ENCODE results near the gene DLG3.
"Not testable (repeated sequence)": the region's sequence is repeated elsewhere in the genome, so short reads cannot be mapped to it uniquely, and the experiment has no call there.

DLG3 gene

DNA sequence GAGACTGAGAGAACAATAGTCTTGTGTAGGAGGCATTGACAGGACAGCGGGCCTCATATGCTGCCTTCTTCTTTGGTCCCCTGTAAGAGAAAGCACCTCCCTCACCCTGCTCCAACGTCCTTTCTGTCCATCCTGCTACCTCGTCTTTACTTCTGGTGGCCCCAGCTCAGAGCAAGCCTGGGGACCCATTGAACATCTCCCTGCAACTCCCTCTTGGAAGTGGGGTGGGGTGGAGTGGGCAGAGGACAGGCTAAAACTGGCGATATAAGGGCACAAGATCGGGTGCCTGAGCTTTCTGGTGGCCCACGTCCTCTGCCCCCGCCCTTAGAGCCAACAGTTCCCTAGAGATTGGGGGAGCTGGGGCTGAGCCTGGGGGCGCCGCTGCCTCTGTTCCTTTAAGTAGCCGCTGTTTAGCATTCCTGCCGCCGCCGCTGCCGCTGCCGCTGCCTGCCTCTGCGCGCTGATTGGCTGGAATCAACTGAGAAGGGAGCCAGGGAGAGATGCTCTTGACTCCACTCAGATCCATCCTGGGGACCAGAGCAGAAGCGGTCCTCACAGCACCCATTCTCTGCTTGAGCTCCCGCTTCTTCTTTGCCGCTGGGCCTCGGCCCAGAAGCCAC is at the start of gene DLG3:
Gene DLG3, plus strand, starts transcription at position 510 of the 620 bp plus-strand sequence. CDS start 367 bp downstream, outside the sequence.
- peak within 1 kb of the TSS; percentile 17 for H3K4me3 ChIP-seq (ENCODE audit: low read depth, low read length)

DNA sequence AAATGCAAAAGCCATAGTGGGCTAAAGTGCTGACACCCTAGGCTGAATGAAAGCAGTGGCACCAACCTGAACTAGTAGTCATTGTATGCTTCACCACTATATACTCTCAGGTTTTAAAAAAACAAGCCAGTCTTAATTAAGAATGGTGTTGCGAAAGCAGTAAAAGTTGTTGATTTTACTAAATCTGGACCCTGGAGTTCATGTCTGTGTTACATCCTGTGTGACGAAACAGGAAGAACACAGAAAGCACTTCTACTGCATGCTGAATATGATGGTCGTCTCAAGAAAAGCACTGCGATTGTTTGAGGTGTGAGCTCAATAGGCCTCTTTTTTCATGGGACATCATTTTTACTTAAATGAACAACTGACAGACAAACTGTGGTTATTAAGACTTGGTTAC is 45.7 kb upstream of the DLG3 start:
- no peak overlapping the region for H3K4me3 ChIP-seq (ENCODE audit: low read depth, low read length)

DNA sequence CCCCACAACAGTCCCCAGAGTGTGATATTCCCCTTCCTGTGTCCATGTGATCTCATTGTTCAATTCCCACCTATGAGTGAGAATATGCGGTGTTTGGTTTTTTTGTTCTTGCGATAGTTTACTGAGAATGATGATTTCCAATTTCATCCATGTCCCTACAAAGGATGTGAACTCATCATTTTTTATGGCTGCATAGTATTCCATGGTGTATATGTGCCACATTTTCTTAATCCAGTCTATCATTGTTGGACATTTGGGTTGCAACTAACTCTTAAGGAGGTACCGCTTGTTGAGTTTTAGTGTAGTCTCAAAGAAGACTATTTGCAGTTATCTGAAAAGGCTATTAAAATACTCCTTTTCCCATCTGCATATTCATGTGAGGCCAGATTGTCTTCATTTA is 44.5 kb upstream of the DLG3 start:
- H3K4me3 ChIP-seq (ENCODE audit: low read depth, low read length): not testable (repeated sequence)

- H3K4me3 ChIP-seq (ENCODE audit: low read depth, low read length): no peak overlapping the region
Observed at GRCh38 chrX:70402721-70403120, 41.9 kb upstream of the DLG3 start.

GRCh38 chrX:70405003-70405402 is 39.6 kb upstream of the DLG3 start:
- no peak overlapping the region for H3K4me3 ChIP-seq (ENCODE audit: low read depth, low read length)

GRCh38 chrX:70410921-70411320 is 33.7 kb upstream of the DLG3 start:
- no peak overlapping the region for H3K4me3 ChIP-seq (ENCODE audit: low read depth, low read length)

GRCh38 chrX:70411475-70411874 is 33.2 kb upstream of the DLG3 start:
- H3K4me3 ChIP-seq (ENCODE audit: low read depth, low read length): no peak overlapping the region

- H3K4me3 ChIP-seq (ENCODE audit: low read depth, low read length): no peak overlapping the region
Observed at GRCh38 chrX:70421618-70422017, 23.0 kb upstream of the DLG3 start.

DNA sequence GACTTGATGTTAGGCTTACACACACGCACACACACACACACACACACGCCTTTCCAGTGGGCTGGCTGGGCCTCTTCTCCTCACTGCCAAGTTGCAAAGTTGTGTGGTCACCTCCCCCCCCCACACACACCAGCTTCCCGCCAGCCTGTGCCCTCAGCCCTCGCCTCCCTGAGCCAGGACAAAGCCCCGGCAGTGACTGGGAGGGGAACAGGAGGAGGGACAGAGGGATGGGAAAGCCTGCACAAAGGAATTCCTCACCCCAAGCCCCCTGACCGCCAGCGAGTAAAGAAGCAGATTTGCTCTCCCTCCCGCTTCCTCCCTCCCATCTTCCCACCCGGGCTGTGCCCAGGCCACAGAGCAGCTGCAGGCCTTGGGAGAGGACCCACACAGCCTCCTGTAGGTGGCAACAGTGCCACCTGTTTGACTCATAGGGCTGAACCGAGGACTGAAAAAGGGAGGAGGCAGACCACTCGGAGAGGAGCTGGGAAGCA is 21.7 kb upstream of the DLG3 start, which contains the start of gene GDPD2:
Gene GDPD2, plus strand, starts transcription at position 464 of the 491 bp plus-strand sequence. CDS start 1,671 bp downstream, outside the sequence.
- H3K4me3 ChIP-seq (ENCODE audit: low read depth, low read length): peak within 1 kb of the TSS; percentile 9

DNA sequence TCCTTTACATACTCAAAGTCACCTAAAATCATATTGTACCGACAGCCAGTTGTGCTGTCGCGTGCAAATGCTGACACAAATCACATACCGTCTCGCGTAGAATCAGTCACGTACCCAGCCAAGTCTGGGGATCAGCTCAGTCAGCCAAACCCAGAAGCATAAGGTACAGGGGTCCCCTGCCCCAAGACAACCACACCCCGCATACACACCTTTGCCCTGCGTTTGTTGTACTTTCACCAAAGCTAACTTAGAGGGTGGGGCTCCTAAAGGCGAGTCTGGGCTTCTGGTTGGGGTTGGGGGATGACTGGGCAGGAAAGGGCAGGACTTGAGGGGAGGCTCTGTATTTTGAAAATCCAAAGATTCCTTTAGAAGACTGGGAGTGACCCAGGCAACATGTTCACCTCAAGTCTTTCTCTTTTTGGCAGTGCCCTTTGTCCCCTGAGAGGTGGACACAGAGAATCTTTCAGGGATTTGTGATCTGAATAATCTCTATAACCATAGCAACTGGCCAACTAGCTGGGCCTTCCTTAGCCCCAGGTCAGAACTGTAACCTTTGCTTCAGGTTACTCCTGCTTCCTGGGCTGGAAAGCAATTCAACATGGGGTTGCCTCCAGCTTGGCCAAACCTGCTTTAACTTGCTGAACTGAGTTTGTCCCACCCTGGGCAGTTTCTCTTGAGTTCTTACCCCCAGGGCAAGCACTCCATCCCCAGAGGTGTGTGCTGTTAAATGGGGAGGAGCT is 20.5 kb upstream of the DLG3 start:
- H3K4me3 ChIP-seq (ENCODE audit: low read depth, low read length): peak overlapping the region; percentile 9

DNA sequence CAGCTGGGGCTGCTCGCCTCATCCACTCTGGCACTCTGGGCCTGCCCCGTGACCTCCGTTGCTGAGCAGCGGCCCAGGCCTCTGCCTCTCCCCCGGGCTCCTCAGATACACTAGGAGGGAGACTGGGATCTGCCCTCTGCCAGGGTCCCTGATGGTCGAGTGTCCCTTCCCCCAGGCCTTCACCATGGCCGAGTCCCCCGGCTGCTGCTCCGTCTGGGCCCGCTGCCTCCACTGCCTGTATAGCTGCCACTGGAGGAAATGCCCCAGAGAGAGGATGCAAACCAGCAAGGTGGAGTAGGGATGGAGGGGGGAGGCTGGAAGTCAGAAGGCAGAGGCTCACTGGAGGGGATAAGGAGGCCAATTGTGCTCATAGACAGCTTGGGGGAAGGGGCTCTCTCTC is 19.8 kb upstream of the DLG3 start:
- no peak overlapping the region for H3K4me3 ChIP-seq (ENCODE audit: low read depth, low read length)

GRCh38 chrX:70426286-70427278 is 18.1 kb upstream of the DLG3 start:
- H3K4me3 ChIP-seq (ENCODE audit: low read depth, low read length): no peak overlapping the region

- no peak overlapping the region for H3K4me3 ChIP-seq (ENCODE audit: low read depth, low read length)
Observed at GRCh38 chrX:70427365-70427764, 17.3 kb upstream of the DLG3 start.

DNA sequence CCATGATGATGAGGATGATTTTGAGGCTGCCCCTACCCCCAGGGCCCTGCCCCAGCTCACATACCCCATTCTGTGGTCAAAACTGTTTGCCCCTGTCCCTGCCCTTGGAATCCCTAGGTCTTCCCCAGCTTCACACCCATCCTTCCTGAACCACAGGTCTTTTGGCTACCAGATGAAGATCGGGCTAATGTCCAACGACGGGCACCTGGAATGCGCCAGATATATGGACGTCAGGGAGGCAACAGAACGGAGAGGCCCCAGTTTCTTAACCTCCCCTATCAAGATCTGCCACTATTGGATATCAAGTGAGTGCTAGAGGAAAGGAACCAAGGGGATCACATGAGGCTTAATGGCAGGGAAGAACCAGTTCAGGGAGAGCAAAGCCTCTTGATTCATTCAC is 14.9 kb upstream of the DLG3 start:
- no peak overlapping the region for H3K4me3 ChIP-seq (ENCODE audit: low read depth, low read length)

DNA sequence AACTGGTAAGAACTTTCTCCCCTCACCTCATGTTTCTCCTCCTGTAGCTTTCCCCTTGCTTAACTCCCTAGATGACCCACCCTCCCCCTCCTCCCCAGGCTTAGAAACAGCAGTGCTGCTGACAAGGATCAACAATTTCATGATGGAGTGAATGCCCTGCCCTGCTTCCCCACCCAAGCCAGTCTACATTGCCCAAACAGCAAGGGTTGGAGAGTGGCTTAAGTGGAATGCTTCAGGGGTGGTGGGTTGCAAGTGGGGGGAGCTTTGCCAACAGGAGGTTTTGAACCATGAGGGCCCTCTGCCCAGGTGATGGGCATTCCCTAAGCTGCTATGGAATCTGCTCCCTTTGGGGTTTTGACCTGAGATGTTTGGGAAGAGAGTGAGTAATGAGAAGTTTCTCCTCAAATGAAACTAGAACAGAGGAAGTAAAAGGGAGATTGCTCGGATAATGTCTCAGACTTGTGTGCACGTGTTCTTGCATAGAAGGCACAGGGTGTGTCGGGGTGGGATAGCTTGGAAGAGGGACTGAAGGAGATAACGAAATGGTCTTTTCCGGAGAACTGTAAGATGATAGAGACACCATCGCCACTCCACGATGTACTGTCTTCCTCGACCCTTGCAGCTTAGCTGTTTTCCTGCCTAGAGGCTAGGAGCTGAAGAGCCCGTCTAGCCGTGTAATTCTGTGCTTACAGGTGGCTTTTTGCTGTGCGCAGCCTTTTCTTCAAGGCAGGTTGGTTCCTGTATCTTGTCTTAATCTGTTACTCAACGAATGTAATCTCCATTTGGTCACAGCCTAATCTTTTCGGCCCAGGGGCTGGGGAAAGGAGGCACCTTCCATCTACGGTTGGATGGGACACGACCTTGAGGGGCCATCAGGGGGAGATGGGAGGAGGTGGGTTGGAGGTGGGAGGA is 11.4 kb upstream of the DLG3 start:
- no peak overlapping the region for H3K4me3 ChIP-seq (ENCODE audit: low read depth, low read length)

- H3K4me3 ChIP-seq (ENCODE audit: low read depth, low read length): peak overlapping the region; percentile 72
Observed at GRCh38 chrX:70433848-70434351, 10.7 kb upstream of the DLG3 start.

DNA sequence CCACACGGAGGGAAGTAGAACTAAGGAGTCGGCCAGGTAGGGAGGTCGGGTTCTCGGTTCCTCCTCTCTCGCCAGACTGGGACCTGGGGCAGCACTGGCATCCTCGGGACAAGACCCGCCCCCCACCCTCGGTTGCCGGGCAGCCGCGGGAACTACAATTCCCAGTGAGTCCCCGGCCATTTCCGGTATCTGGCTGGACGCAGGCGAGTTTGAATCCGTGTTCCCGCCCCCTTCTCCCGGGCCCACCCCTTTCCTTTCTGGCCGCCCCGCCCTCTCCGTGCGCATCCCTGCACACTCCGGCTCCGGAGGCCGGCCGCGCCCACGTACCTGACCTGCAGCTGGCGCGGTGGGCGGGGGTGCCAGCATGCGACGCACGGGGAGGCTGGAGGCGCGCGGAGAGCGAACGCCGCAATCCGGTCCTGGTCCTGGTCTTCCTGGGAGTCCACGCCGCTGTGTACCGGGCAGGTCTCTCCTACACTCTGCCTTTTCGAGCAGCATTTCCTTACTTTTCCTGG is 10.2 kb upstream of the DLG3 start:
- peak overlapping the region; percentile 72 for H3K4me3 ChIP-seq (ENCODE audit: low read depth, low read length)

- peak overlapping the region; percentile 61 for H3K4me3 ChIP-seq (ENCODE audit: low read depth, low read length)
Observed at GRCh38 chrX:70434914-70435586, 9.6 kb upstream of the DLG3 start.

- H3K4me3 ChIP-seq (ENCODE audit: low read depth, low read length): no peak overlapping the region
Observed at GRCh38 chrX:70436343-70436742, 8.3 kb upstream of the DLG3 start.
